ENCODE results near the gene MAP2K5.

Gene MAP2K5

GRCh38 chr15:67771189-67771800 lies 228.8 kb downstream of the MAP2K5 start:
- Histone ChIP-seq H3K4me3 (ENCODE audit: low read depth, low read length) (no peak overlapping the region), H3K27ac (ENCODE audit: extremely low read depth, low read depth, low read length) (no peak overlapping the region), H3K9me3 (ENCODE audit: control insufficient read depth, insufficient read depth, low read depth, low read length) (no peaks in the 10 kb centered on the region), H3K4me1 (ENCODE audit: control insufficient read depth, insufficient read depth, low read length) (peaks cover 63% of the 10 kb centered on the region), H3K36me3 (ENCODE audit: control insufficient read depth in 2 of 2, insufficient read depth in 1 of 2, low read length in 2 of 2) (no peaks in the 10 kb centered on the region)
- ChIA-PET POLR2A (interaction anchor here (0.9 to 1.1 kb wide), 2 partner anchors 17 to 182 kb away, joined by 3 to 4 read pairs; no protein-coding TSS in a partner anchor), CTCF (interaction anchor here (0.6 to 1.1 kb wide), 3 partner anchors 46 to 92 kb away, joined by 3 to 4 read pairs (median 3); no protein-coding TSS in a partner anchor)
- no peak for TF ChIP-seq ZNF473 (tag by site-specific recombination; IDR thresholded peaks at IDR 0.05)
- no peak for TF ChIP-seq MYNN (tag by site-specific recombination; IDR thresholded peaks at IDR 0.05; ENCODE audit: borderline replicate concordance)
- TF ChIP-seq ZNF610 (tag by site-specific recombination; IDR thresholded peaks at IDR 0.05; ENCODE audit: borderline replicate concordance), result no peak
- TF ChIP-seq ZNF366 (tag by site-specific recombination; conservative IDR thresholded peaks at IDR 0.05), result peak; percentile 47
- no peak for TF ChIP-seq EGR2 (tag by site-specific recombination; IDR thresholded peaks at IDR 0.05; ENCODE audit: low read depth)
- 0 out of 2 replicates have a peak, but pooled peaks have one; percentile 25 for TF ChIP-seq KLF1 (tag by site-specific recombination; IDR thresholded peaks at IDR 0.05)
- no peak for TF ChIP-seq PBX3 (CRISPR knock-in tag; IDR thresholded peaks at IDR 0.05)
- peak; percentile 75 for TF ChIP-seq ZNF449 (tag by site-specific recombination; IDR thresholded peaks at IDR 0.05)
- TF ChIP-seq SETDB1 (IDR thresholded peaks at IDR 0.05; ENCODE audit: insufficient read length, low read length), result no peak
- no peak for TF ChIP-seq ZNF510 (tag by site-specific recombination; IDR thresholded peaks at IDR 0.05; ENCODE audit: insufficient replicate concordance)
- peak; percentile 21; the same call in 1 of the 2 replicates for TF ChIP-seq ZNF398 (tag by site-specific recombination; IDR thresholded peaks at IDR 0.05)
- no peak for TF ChIP-seq PATZ1 (tag by site-specific recombination; IDR thresholded peaks at IDR 0.05)
- no peak for TF ChIP-seq AEBP2 (tag by site-specific recombination; IDR thresholded peaks at IDR 0.05; ENCODE audit: borderline replicate concordance)
- peak; percentile 44; the same call in 1 of the 2 replicates for TF ChIP-seq WT1 (tag by site-specific recombination; IDR thresholded peaks at IDR 0.05)
- TF ChIP-seq CTCF (tag by site-specific recombination; IDR thresholded peaks at IDR 0.05), result no peak
- no peak for TF ChIP-seq ZNF518A (tag by site-specific recombination; conservative IDR thresholded peaks at IDR 0.05; ENCODE audit: low read depth)
- no peak for TF ChIP-seq ZNF792 (tag by site-specific recombination; IDR thresholded peaks at IDR 0.05)
- no peak for TF ChIP-seq ZNF18 (tag by site-specific recombination; IDR thresholded peaks at IDR 0.05)
- no peak for TF ChIP-seq ZNF791 (tag by site-specific recombination; IDR thresholded peaks at IDR 0.05)
